GM12878 (cell line): Measurements from ENCODE around the gene NOTCH4. TPM values are rescaled to one million over a fixed set of nuclear protein-coding genes. Genes with fewer than 3 reads are reported as not detected.

Experiments
- ATAC-seq: fragments of 200-7000 bp; cut with Tn5 transposase; 3 replicates; pipeline ENCODE4 v1.9.1; 2020; ENCODE audit warnings: mild to moderate bottlenecking, moderate library complexity
- BruUV-seq: library from RNA; stranded (reverse); fragments of 400-500 nt; replicated peaks from 2 replicates; lab custom pipeline; 2021; lab: Mats Ljungman, UMichigan
- CTCF ChIA-PET: fragments of 300-600 bp; sonication (Branson Sonifier 250); formaldehyde crosslinking; extraction: SDS; loops from one replicate; lab custom pipeline; 2021; ENCODE audit warnings: inconsistent platforms; lab: Yijun Ruan, JAX
- POLR2A ChIA-PET: fragments of 350-600 bp; formaldehyde crosslinking; extraction: SDS; loops from one replicate; lab custom pipeline; 2021; ENCODE audit warnings: inconsistent platforms; lab: Charles Lee
- RAD21 ChIA-PET: fragments of 300-600 bp; sonication (Branson Sonifier 250); formaldehyde crosslinking; loops from one replicate; lab custom pipeline; 2023; ENCODE audit warnings: antibody characterized with exemption; ENCODE audit not compliant: unreplicated experiment; lab: Charles Lee
- SMC1A ChIA-PET: fragments of 300-600 bp; sonication (Branson Sonifier 250); formaldehyde crosslinking; loops from one replicate; lab custom pipeline; 2023; ENCODE audit not compliant: unreplicated experiment, uncharacterized antibody; lab: Charles Lee
- DNase-seq: peaks from one replicate; pipeline ENCODE4 v3.0.0-alpha.2; 2011; ENCODE audit warnings: low read depth, low spot score
- FAIRE-seq: peaks from 3 replicates; lab custom pipeline; 2011; peaks lifted over from hg19 to GRCh38; lab: Jason Lieb, UNC
- H2AFZ ChIP-seq: 2 replicates; pipeline ENCODE4 v1.6.0; 2011; ENCODE audit warnings: low read depth, low read length, control low read depth; ENCODE audit not compliant: control insufficient read depth
- H3K27ac ChIP-seq: 2 replicates; pipeline ENCODE4 v1.5.1; 2011; ENCODE audit warnings: control low read depth; ENCODE audit not compliant: control insufficient read depth, insufficient read depth
- H3K27me3 ChIP-seq, 2 experiments: replicated peaks in 1 of 2; 2 replicates each; pipeline versions ENCODE4 v1.6.0 to v1.6.1; 2011; ENCODE audit warnings: low read length in 1 of 2; ENCODE audit not compliant: control insufficient read depth in 2 of 2, insufficient read depth in 2 of 2
- H3K36me3 ChIP-seq, 2 experiments: 2 replicates each; pipeline ENCODE4 v1.5.1; 2011; ENCODE audit warnings: low read length in 1 of 2; ENCODE audit not compliant: control insufficient read depth in 2 of 2, insufficient read depth in 2 of 2
- H3K4me1 ChIP-seq: 2 replicates; pipeline ENCODE4 v1.6.1; 2011; ENCODE audit warnings: mild to moderate bottlenecking, low read length, moderate library complexity, mixed read lengths; ENCODE audit not compliant: control insufficient read depth, insufficient read depth
- H3K4me2 ChIP-seq: 2 replicates; pipeline ENCODE4 v1.6.0; 2011; ENCODE audit warnings: control low read depth; ENCODE audit not compliant: control insufficient read depth, insufficient read depth
- H3K4me3 ChIP-seq: fragments of 200-600 bp; sonication (generic); 2 replicates; pipeline ENCODE4 v1.5.1; 2016
- H3K79me2 ChIP-seq: 2 replicates; pipeline ENCODE4 v1.6.0; 2011; ENCODE audit warnings: low read length; ENCODE audit not compliant: control insufficient read depth, insufficient read depth
- H3K9ac ChIP-seq: 2 replicates; pipeline ENCODE4 v1.8.0; 2011; ENCODE audit warnings: low read length, control low read depth, mixed read lengths; ENCODE audit not compliant: control insufficient read depth, insufficient read depth
- H3K9me3 ChIP-seq: replicated peaks from 3 replicates; pipeline ENCODE4 v1.5.1; 2011; ENCODE audit warnings: mild to moderate bottlenecking, low read length; ENCODE audit not compliant: control insufficient read depth, insufficient read depth
- H4K20me1 ChIP-seq: 2 replicates; pipeline ENCODE4 v1.6.0; 2011; ENCODE audit not compliant: control insufficient read depth, insufficient read depth
- BCLAF1 ChIP-seq: fragments of 450-650 bp; IDR thresholded peaks from 2 replicates; pipeline ENCODE4 v1.6.1; 2017; ENCODE audit warnings: antibody characterized with exemption, mild to moderate bottlenecking, moderate library complexity
- CTCF ChIP-seq, 3 experiments: IDR thresholded peaks in 2 of 3; conservative IDR thresholded peaks in 1 of 3; 2 replicates each; pipeline ENCODE4 v1.5.1; 2011; ENCODE audit warnings: low read depth in 3 of 3, low read length in 3 of 3, mild to moderate bottlenecking in 3 of 3, control low read depth in 2 of 3, moderate library complexity in 2 of 3, inconsistent platforms in 1 of 3, mixed read lengths in 1 of 3; ENCODE audit not compliant: control insufficient read depth in 2 of 3, insufficient read depth in 1 of 3; ENCODE audit errors: extremely low read depth in 1 of 3
- E2F4 ChIP-seq: IDR thresholded peaks from 2 replicates; pipeline ENCODE4 v1.6.1; 2012; ENCODE audit warnings: low read depth, low read length, improper control_type of control experiment
- HCFC1 ChIP-seq: fragments of 150-350 bp; IDR thresholded peaks from 2 replicates; pipeline ENCODE4 v1.6.1; 2014; ENCODE audit warnings: low read length
- PML ChIP-seq: IDR thresholded peaks from 2 replicates; pipeline ENCODE4 v1.6.1; 2012; ENCODE audit warnings: low read length, inconsistent platforms
- STAT3 ChIP-seq: IDR thresholded peaks from 2 replicates; pipeline ENCODE4 v1.6.1; 2011; ENCODE audit warnings: low read depth, low read length, improper control_type of control experiment
- USF2 ChIP-seq: IDR thresholded peaks from 2 replicates; pipeline ENCODE4 v1.6.1; 2011; ENCODE audit warnings: low read depth, low read length, improper control_type of control experiment, borderline replicate concordance
- WGBS: methylation state at CpG from one replicate; pipeline ENCODE4 v1.1.6; 2016; ENCODE audit warnings: low lambda C conversion rate; ENCODE audit not compliant: insufficient replicate concordance, insufficient coverage; ENCODE audit errors: missing lambda C conversion rate; 5-methylcytosine and 5-hydroxymethylcytosine counted together
- in situ Hi-C: fragments of 300-500 bp; cut with MboI; formaldehyde crosslinking; loops from 9 replicates; pipeline ENCODE4 v1.14.3; 2018; ENCODE audit warnings: mixed read lengths
- intact Hi-C: fragments of 100-400 bp; cut with micrococcal nuclease; formaldehyde crosslinking; loops from one replicate; pipeline ENCODE4 v1.14.2; 2022; ENCODE audit not compliant: unreplicated experiment
- polyA plus RNA-seq, 11 experiments: library from polyadenylated mRNA; depleted of rRNA in 4 of 11; unstranded in 6 of 11; stranded (reverse) in 5 of 11; fragments of >200 nt; fragmentation: Nextera tagmentation in 4 of 11; fragmentation: Illumina TruSeq in 1 of 11; extraction: Ambion mirVana in 4 of 11; extraction: Trizol in 1 of 11; gene quantifications; 1 replicate in 1 of 11; 2 replicates in 10 of 11; pipeline versions ENCODE4 v1.2.1 to v1.2.3, GENCODE V29; 2011 to 2016; ENCODE audit warnings: inconsistent platforms in 2 of 11, missing spikeins in 2 of 11, low read depth in 1 of 11
- total RNA-seq, 4 experiments: library from RNA; depleted of rRNA in 3 of 4; stranded (reverse); fragments of >200 nt in 3 of 4; fragmentation: Illumina TruSeq in 1 of 4; extraction: Trizol in 1 of 4; gene quantifications; 2 replicates each; pipeline versions ENCODE4 v1.2.1 to v1.2.3, GENCODE V29; 2013 to 2021

NOTCH4 gene
- total and polyA plus RNA-seq, 10 of the 15 experiments (the other 5 are each of a cell fraction or from before 2014, with no cell fraction given) = 0.66 to 3.3 (median 1.4) TPM

- TF ChIP-seq USF2 (no peak), E2F4 (no peak), STAT3 (no peak), CTCF (IDR thresholded peaks at IDR 0.05 in 2 of 3, conservative IDR thresholded peaks at IDR 0.05 in 1 of 3; ENCODE audit: control insufficient read depth in 2 of 3, extremely low read depth in 1 of 3, insufficient read depth in 1 of 3, low read depth in 3 of 3, low read length in 3 of 3) (0 out of 6 replicates have a peak, but pooled peaks of 1 of the 3 experiments have one; percentile 1), PML (no peak), BCLAF1 (no peak), HCFC1 (no peak)
- ChIA-PET SMC1A (no interaction called here), POLR2A (no interaction called here), RAD21 (no interaction called here), CTCF (no interaction called here)
- Histone ChIP-seq H3K4me3 (no peak overlapping the region), H3K27ac (no peak overlapping the region), H3K36me3 (no peaks in the 10 kb centered on the region), H3K9ac (no peak overlapping the region), H4K20me1 (no peaks in the 10 kb centered on the region), H3K79me2 (no peaks in the 10 kb centered on the region), H3K9me3 (no peaks in the 10 kb centered on the region; the same call in 2 of the 3 replicates), H2AFZ (no peak overlapping the region), H3K27me3 (peaks cover 9 to 12% of the 10 kb centered on the region in 2 experiments), H3K4me1 (no peaks in the 10 kb centered on the region; the same call in 1 of the 2 replicates), H3K4me2 (peak overlapping the region; percentile 13; the same call in 1 of the 2 replicates)
- FAIRE-seq (no peak), DNase-seq (no peak), ATAC-seq (no peak)
- intact Hi-C loops (no loop called here), in situ Hi-C loops (no loop called here)
- 47% methylated on average over 47 of the region's 47 CpGs for WGBS
- no TSS peak for BruUV-seq
Observed at GRCh38 chr6:32149092-32149755, 74.6 kb downstream of the NOTCH4 start.
